Ovary (tissue), 9 donors: ENCODE measurements around the gene GTF3C1. TPM values are rescaled to one million over a fixed set of nuclear protein-coding genes. Genes with fewer than 3 reads are reported as not detected.

Experiments used
- DNase-seq, 5 donors: peaks; one replicate each; pipeline ENCODE4 v3.0.0-alpha.2; 2019 to 2020
- H3K27ac ChIP-seq, 2 donors: fragments of 200-600 bp; one replicate each; pipeline versions ENCODE4 v1.5.1 to v1.8.0; 2019 to 2022
- H3K27me3 ChIP-seq: fragments of 200-600 bp; one replicate; pipeline ENCODE4 v1.8.0; 2022
- H3K36me3 ChIP-seq: fragments of 200-600 bp; sonication (generic); one replicate; pipeline ENCODE4 v1.5.1; 2019
- H3K4me1 ChIP-seq: one replicate; pipeline ENCODE4 v1.8.1; 2013; ENCODE audit warnings: mild to moderate bottlenecking, moderate library complexity; ENCODE audit not compliant: insufficient read depth
- H3K4me3 ChIP-seq: fragments of 200-600 bp; sonication (generic); one replicate; pipeline ENCODE4 v1.5.1; 2017
- H3K9me3 ChIP-seq, 2 donors: fragments of 200-600 bp in 1 of 2; sonication (generic) in 1 of 2; one replicate each; pipeline versions ENCODE4 v1.5.1 to v1.8.1; 2013 to 2019; ENCODE audit warnings: mild to moderate bottlenecking in 1 of 2, moderate library complexity in 1 of 2
- CTCF ChIP-seq, 3 donors: fragments of 450-650 bp in 2 of 3; fragments of 200-600 bp in 1 of 3; IDR thresholded peaks; one replicate each; pipeline versions ENCODE4 v1.5.1 to v1.8.0; 2016 to 2022; ENCODE audit warnings: antibody characterized with exemption in 3 of 3, mild to moderate bottlenecking in 1 of 3
- EP300 ChIP-seq: sonication (generic); formaldehyde crosslinking; IDR thresholded peaks from one replicate; pipeline ENCODE4 v1.6.1; 2017; ENCODE audit warnings: antibody characterized with exemption
- POLR2A ChIP-seq: fragments of 450-650 bp; IDR thresholded peaks from one replicate; pipeline ENCODE4 v1.6.1; 2017; ENCODE audit warnings: antibody characterized with exemption, mild to moderate bottlenecking, moderate library complexity
- WGBS, 3 donors: extraction: QIAGEN DNeasy Blood & Tissue Kit in 1 of 3; methylation state at CpG; one replicate each; pipeline versions ENCODE4 v1.1.5 to v1.1.7; 2013 to 2017; 5-methylcytosine and 5-hydroxymethylcytosine counted together
- intact Hi-C, 4 donors: fragments of 100-400 bp; cut with DNase I; formaldehyde crosslinking; loops; one replicate each; pipeline versions ENCODE4 v1.11.0 to v1.15.1; 2022 to 2023
- polyA plus RNA-seq, 2 donors: library from polyadenylated mRNA; stranded (reverse); fragments of 200-250 nt in 1 of 2; fragments of 350-450 nt in 1 of 2; fragmentation: Illumina TruSeq in 1 of 2; extraction: RNeasy Lipid Tissue Mini Kit (QIAGEN cat#74804) in 1 of 2; gene quantifications; one replicate each; pipeline ENCODE4 v1.2.3, GENCODE V29; 2013 to 2014
- total RNA-seq, 7 donors: library from RNA; depleted of rRNA in 2 of 7; stranded (reverse); fragments of >200 nt in 2 of 7; fragmentation: NEBNext Ultra II Directional in 3 of 7; extraction: Animal tissue kit (Norgen Biotek cat#: 25700) in 3 of 7; gene quantifications; one replicate each; pipeline versions ENCODE4 v1.1.0 to v1.2.4, GENCODE V29; 2016 to 2023
- donor health status: DM: no; HTN: no; CAD: no; lungs with moderate emphysema.
- donor health status: DM: no; HTN: no; CAD: no.
- donor health status: Bipolar disorder and iron deficiency.
- donor health status: DM: yes; HTN: yes; CAD: no.
- donor health status: DM: no; HTN: no; CAD: no.
- donor health status: DM: yes; HTN: yes; CAD: no.

The GTF3C1 gene
- total and polyA plus RNA-seq, 9 donors: 33.9 to 71.7 (median 52.7) TPM

DNA sequence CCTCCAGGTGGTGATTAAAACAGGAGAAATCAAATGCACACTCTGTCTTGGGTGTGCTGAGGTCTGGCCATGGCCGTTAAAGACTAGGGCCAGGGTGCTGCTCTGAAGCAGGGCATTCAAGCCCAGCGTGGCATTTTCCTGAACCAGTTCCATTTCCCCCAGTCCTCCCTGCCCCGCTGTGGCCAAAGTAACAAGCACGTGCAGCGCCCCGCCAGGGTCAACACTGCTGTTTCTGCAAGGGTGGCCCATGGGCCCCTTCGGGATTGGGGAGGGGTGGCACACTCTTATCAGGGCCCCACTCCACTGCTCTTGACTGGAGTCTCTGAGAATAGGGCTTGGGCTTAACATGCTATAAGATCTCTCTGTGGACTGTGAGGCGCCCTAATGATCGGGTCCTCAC is 74.8 kb downstream of the GTF3C1 start:
- intact Hi-C loops: no loop called here
- no peak for DNase-seq
- no peaks in the 10 kb centered on the region for H3K27me3 ChIP-seq
- no peak for TF ChIP-seq POLR2A
- TF ChIP-seq EP300: no peak
- TF ChIP-seq CTCF (IDR thresholded peaks at IDR 0.05): no peak
- WGBS, 3 donors: 82 to 89% (median 83%) methylated on average over 9 of the region's 9 CpGs
- no peak overlapping the region for H3K27ac ChIP-seq
- no peaks in the 10 kb centered on the region for H3K36me3 ChIP-seq
- no peaks in the 10 kb centered on the region for H3K9me3 ChIP-seq
- H3K4me3 ChIP-seq: no peak overlapping the region
- H3K4me1 ChIP-seq: no peaks in the 10 kb centered on the region

- Histone ChIP-seq H3K27ac (no peak overlapping the region), H3K36me3 (no peaks in the 10 kb centered on the region), H3K4me1 (no peaks in the 10 kb centered on the region), H3K4me3 (no peak overlapping the region), H3K27me3 (no peaks in the 10 kb centered on the region), H3K9me3 (no peaks in the 10 kb centered on the region)
- TF ChIP-seq CTCF (IDR thresholded peaks at IDR 0.05) (no peak), POLR2A (no peak), EP300 (no peak)
- intact Hi-C loops: no loop called here
- WGBS, 3 donors: 90 to 91% (median 90%) methylated on average over 9 of the region's 9 CpGs
- no peak for DNase-seq
Observed at GRCh38 chr16:27474041-27474440, 75.7 kb downstream of the GTF3C1 start.

- 94 to 97% (median 95%) methylated on average over 9 of the region's 9 CpGs for WGBS, 3 donors
- no peaks in the 10 kb centered on the region for H3K36me3 ChIP-seq
- H3K27me3 ChIP-seq: no peaks in the 10 kb centered on the region
- intact Hi-C loops: no loop called here
- no peaks in the 10 kb centered on the region for H3K4me1 ChIP-seq
- no peak overlapping the region for H3K27ac ChIP-seq
- H3K4me3 ChIP-seq: no peak overlapping the region
- DNase-seq: no peak
- no peak for TF ChIP-seq POLR2A
- no peak for TF ChIP-seq CTCF (IDR thresholded peaks at IDR 0.05)
- TF ChIP-seq EP300: no peak
- H3K9me3 ChIP-seq: no peaks in the 10 kb centered on the region
Observed at GRCh38 chr16:27473101-27473900, 76.4 kb downstream of the GTF3C1 start.

- TF ChIP-seq POLR2A (no peak), CTCF (IDR thresholded peaks at IDR 0.05) (no peak), EP300 (no peak)
- Histone ChIP-seq H3K36me3 (no peaks in the 10 kb centered on the region), H3K4me1 (no peaks in the 10 kb centered on the region), H3K9me3 (no peaks in the 10 kb centered on the region), H3K4me3 (no peak overlapping the region), H3K27me3 (no peaks in the 10 kb centered on the region), H3K27ac (no peak overlapping the region)
- no peak for DNase-seq
- intact Hi-C loops: no loop called here
- WGBS, 3 donors: 92 to 94% (median 93%) methylated on average over 15 of the region's 15 CpGs
Observed at GRCh38 chr16:27472091-27473020, 77.4 kb downstream of the GTF3C1 start.
